Pericardium fibroblast (primary cell): Measurements from ENCODE around the gene SCGB2A2. TPM values are rescaled to one million over a fixed set of nuclear protein-coding genes. Genes with fewer than 3 reads are reported as not detected.

Experiments
- total RNA-seq: library from RNA; depleted of rRNA; stranded (reverse); fragments of >200 nt; gene quantifications from 2 replicates; pipeline ENCODE4 v1.2.3, GENCODE V29; 2015

SCGB2A2 gene
- total RNA-seq = not detected in 2 replicates

DNA sequence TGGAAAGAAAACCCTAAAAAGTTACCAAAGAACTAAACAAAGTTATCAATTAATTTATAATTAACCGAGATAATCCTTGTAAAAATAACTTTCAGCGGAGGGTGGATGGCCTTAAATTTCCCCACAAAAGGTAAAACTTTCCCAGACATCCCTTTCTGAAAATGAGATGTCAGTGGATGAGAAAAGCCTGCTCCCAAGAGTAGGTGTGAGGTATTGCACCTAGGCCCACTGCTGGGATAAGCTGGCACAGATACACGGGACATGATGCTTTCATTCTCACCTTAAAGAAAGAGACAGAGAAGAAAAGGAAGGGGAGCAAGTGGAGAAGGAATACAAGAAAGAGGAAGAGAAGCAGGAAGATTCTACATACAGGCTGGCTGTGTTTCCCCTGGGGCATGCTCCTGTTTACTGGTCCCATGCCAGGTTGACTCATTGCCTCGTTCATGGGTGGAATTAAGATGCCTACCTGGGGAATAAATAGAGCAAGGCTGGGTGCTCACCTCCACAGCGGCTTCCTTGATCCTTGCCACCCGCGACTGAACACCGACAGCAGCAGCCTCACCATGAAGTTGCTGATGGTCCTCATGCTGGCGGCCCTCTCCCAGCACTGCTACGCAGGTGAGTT, at the start of gene SCGB2A2:
SCGB2A2 (plus strand) TSS at position 505 of the 625 bp plus-strand sequence; CDS start at position 564, 59 bp downstream.

DNA sequence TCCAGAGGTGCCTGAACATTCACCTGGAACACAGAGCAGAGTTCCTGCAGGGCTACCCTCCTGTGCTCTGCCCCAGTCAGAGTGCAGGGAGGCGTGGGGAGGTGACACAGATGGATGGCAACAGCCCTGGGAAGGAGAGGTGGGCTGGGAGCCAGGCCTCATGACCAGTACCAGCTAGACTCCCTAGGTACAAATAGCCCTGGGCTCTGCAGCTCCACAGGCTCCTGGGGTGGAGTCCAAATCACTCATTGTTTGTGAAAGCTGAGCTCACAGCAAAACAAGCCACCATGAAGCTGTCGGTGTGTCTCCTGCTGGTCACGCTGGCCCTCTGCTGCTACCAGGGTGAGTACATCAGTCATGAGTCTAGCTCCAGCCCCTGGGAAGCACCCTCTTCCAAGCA, 27.9 kb upstream of the SCGB2A2 start, which contains the start of gene SCGB1D2:
SCGB1D2 (plus strand) TSS at position 219 of the 400 bp plus-strand sequence; CDS start at position 288, 69 bp downstream.

GRCh38 chr11:62298975-62299374, 29.0 kb downstream of the SCGB2A2 start, which contains the start of gene SCGB1D4:
Gene SCGB1D4 (minus strand): TSS chr11:62299075. CDS start chr11:62299010, 65 bp downstream.

Other genes starting within 250 kb of the SCGB2A2 start
- gene INCENP, start 146.1 kb upstream of the SCGB2A2 start, total RNA-seq = 2.3 and 4.0 TPM in 2 replicates
- not detected in 2 replicates for gene SCGB1D1, start 79.9 kb upstream of the SCGB2A2 start, total RNA-seq
- not detected in 2 replicates for gene SCGB2A1, start 61.5 kb upstream of the SCGB2A2 start, total RNA-seq
- not detected in 2 replicates for gene SCGB1D2, start 27.9 kb upstream of the SCGB2A2 start, total RNA-seq
- gene SCGB1D4, start 28.9 kb downstream of the SCGB2A2 start, total RNA-seq = not detected in 2 replicates
- 0.68 and 1.3 TPM in 2 replicates for gene ASRGL1, start 67.3 kb downstream of the SCGB2A2 start, total RNA-seq
- gene SCGB1A1, start 148.9 kb downstream of the SCGB2A2 start, total RNA-seq = not detected in 2 replicates